Gastrocnemius medialis (tissue), 4 donors: ENCODE data around the gene EFNA5.

Experiments
- POLR2A ChIP-seq, 2 donors: fragments of 450-650 bp; IDR thresholded peaks; one replicate each; pipeline ENCODE4 v1.6.1; 2017; ENCODE audit warnings: antibody characterized with exemption in 2 of 2, mild to moderate bottlenecking in 2 of 2, moderate library complexity in 2 of 2
- TF ChIP-seq, protein P1 (sequence below), 5 experiments: fragments of 450-650 bp in 3 of 5; fragments of 200-600 bp in 2 of 5; sonication (generic) in 2 of 5; IDR thresholded peaks in 4 of 5; conservative IDR thresholded peaks in 1 of 5; 1 replicate in 4 of 5; 2 replicates in 1 of 5; pipeline ENCODE4 v1.5.1; 2016 to 2019; ENCODE audit warnings: antibody characterized with exemption in 5 of 5, mild to moderate bottlenecking in 3 of 5, moderate library complexity in 3 of 5

DNA sequence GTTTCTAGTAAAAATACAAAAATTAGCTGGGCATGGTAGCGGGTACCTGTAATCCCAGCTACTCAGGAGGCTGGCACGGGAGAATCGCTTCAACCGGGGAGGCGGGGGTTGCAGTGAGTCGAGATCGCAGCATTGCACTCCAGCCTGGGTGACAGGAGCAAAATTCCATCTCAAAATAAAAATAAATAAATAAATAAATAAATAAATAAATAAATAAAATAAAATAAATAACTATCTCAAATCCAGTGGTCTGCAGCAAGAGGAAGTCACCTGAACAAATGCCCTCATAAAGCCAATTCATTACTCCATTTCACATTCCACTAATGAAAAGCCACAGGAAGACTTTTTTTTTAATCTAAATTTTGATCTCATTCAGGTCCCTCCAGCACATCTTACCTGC, 114.2 kb downstream of the EFNA5 start:
- TF ChIP-seq, protein P1, sequence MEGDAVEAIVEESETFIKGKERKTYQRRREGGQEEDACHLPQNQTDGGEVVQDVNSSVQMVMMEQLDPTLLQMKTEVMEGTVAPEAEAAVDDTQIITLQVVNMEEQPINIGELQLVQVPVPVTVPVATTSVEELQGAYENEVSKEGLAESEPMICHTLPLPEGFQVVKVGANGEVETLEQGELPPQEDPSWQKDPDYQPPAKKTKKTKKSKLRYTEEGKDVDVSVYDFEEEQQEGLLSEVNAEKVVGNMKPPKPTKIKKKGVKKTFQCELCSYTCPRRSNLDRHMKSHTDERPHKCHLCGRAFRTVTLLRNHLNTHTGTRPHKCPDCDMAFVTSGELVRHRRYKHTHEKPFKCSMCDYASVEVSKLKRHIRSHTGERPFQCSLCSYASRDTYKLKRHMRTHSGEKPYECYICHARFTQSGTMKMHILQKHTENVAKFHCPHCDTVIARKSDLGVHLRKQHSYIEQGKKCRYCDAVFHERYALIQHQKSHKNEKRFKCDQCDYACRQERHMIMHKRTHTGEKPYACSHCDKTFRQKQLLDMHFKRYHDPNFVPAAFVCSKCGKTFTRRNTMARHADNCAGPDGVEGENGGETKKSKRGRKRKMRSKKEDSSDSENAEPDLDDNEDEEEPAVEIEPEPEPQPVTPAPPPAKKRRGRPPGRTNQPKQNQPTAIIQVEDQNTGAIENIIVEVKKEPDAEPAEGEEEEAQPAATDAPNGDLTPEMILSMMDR (IDR thresholded peaks at IDR 0.05 in 4 of 5, conservative IDR thresholded peaks at IDR 0.05 in 1 of 5), result no peak
- no peak for TF ChIP-seq POLR2A (IDR thresholded peaks at IDR 0.05)
